NT2/D1 (cell line): ENCODE measurements around the gene LDLR.

Experiments used
- DNase-seq: peaks from one replicate; pipeline ENCODE4 v3.0.0-alpha.2; 2011; ENCODE audit warnings: low read depth, low spot score
- H3K27me3 ChIP-seq: 2 replicates; pipeline ENCODE4 v1.6.0; 2011; ENCODE audit warnings: mild to moderate bottlenecking; ENCODE audit not compliant: insufficient read length, insufficient read depth
- H3K36me3 ChIP-seq: 2 replicates; pipeline ENCODE4 v1.6.1; 2011; ENCODE audit warnings: mild to moderate bottlenecking, low read length, mixed read lengths; ENCODE audit not compliant: insufficient read depth, insufficient read length
- H3K4me1 ChIP-seq: 2 replicates; pipeline ENCODE4 v1.5.1; 2011; ENCODE audit not compliant: insufficient read depth, insufficient read length
- H3K4me3 ChIP-seq: 2 replicates; pipeline ENCODE4 v1.5.1; 2011; ENCODE audit warnings: low read depth; ENCODE audit not compliant: insufficient read length
- H3K9ac ChIP-seq: 2 replicates; pipeline ENCODE4 v1.6.0; 2011; ENCODE audit warnings: low read depth; ENCODE audit not compliant: insufficient read length
- H3K9me3 ChIP-seq: 2 replicates; pipeline ENCODE4 v1.5.1; 2011; ENCODE audit warnings: mild to moderate bottlenecking, low read length; ENCODE audit not compliant: insufficient read depth
- SUZ12 ChIP-seq: IDR thresholded peaks from 2 replicates; pipeline ENCODE4 v1.6.1; 2011; ENCODE audit not compliant: insufficient read length, insufficient read depth; ENCODE audit errors: extremely low read depth
- YY1 ChIP-seq: IDR thresholded peaks from 2 replicates; pipeline ENCODE4 v1.6.1; 2011; ENCODE audit not compliant: insufficient read length, insufficient read depth
- ZNF274 ChIP-seq: IDR thresholded peaks from 2 replicates; pipeline ENCODE4 v1.6.1; 2011; ENCODE audit warnings: mild to moderate bottlenecking, low read depth, low read length

LDLR gene

GRCh38 chr19:11164296-11164695 lies 75.0 kb downstream of the LDLR start:
- no peak overlapping the region for H3K4me3 ChIP-seq
- no peaks in the 10 kb centered on the region for H3K9me3 ChIP-seq
- H3K4me1 ChIP-seq: no peaks in the 10 kb centered on the region
- no peaks in the 10 kb centered on the region for H3K27me3 ChIP-seq
- no peak overlapping the region for H3K9ac ChIP-seq
- peaks cover 39% of the 10 kb centered on the region for H3K36me3 ChIP-seq
- TF ChIP-seq ZNF274 (no peak), SUZ12 (no peak), YY1 (no peak)
- DNase-seq: no peak

- Histone ChIP-seq H3K9me3 (no peaks in the 10 kb centered on the region), H3K4me3 (no peak overlapping the region), H3K36me3 (peaks cover 43% of the 10 kb centered on the region), H3K9ac (no peak overlapping the region), H3K27me3 (no peaks in the 10 kb centered on the region), H3K4me1 (no peaks in the 10 kb centered on the region)
- no peak for TF ChIP-seq YY1
- TF ChIP-seq SUZ12: no peak
- TF ChIP-seq ZNF274: no peak
- DNase-seq: no peak
These were observed 75.7 kb downstream of the LDLR start for GRCh38 chr19:11164879-11165406.

- no peaks in the 10 kb centered on the region for H3K4me1 ChIP-seq
- peaks cover 49% of the 10 kb centered on the region for H3K36me3 ChIP-seq
- H3K4me3 ChIP-seq: no peak overlapping the region
These were observed 76.3 kb downstream of the LDLR start for GRCh38 chr19:11165486-11166030.

GRCh38 chr19:11166281-11167142 lies 77.2 kb downstream of the LDLR start:
- no peak for DNase-seq
- H3K4me3 ChIP-seq: no peak overlapping the region
- no peaks in the 10 kb centered on the region for H3K27me3 ChIP-seq
- no peaks in the 10 kb centered on the region for H3K9me3 ChIP-seq
- H3K36me3 ChIP-seq: peaks cover 55% of the 10 kb centered on the region
- no peak overlapping the region for H3K9ac ChIP-seq
- TF ChIP-seq YY1 (no peak), SUZ12 (no peak), ZNF274 (no peak)
- no peaks in the 10 kb centered on the region for H3K4me1 ChIP-seq

More at GRCh38 chr19:11165486-11166030, 76.3 kb downstream of the LDLR start:
- H3K9me3 ChIP-seq: no peaks in the 10 kb centered on the region
- H3K9ac ChIP-seq: no peak overlapping the region
- TF ChIP-seq SUZ12: no peak
- TF ChIP-seq YY1: no peak
- no peak for TF ChIP-seq ZNF274
- DNase-seq: no peak
- H3K27me3 ChIP-seq: no peaks in the 10 kb centered on the region

GRCh38 chr19:11168568-11168967 lies 79.3 kb downstream of the LDLR start:
- Histone ChIP-seq H3K4me3 (no peak overlapping the region), H3K9me3 (no peaks in the 10 kb centered on the region), H3K9ac (no peak overlapping the region), H3K4me1 (no peaks in the 10 kb centered on the region), H3K27me3 (no peaks in the 10 kb centered on the region), H3K36me3 (peaks cover 68% of the 10 kb centered on the region)
- TF ChIP-seq YY1 (no peak), SUZ12 (no peak), ZNF274 (no peak)
- no peak for DNase-seq

- Histone ChIP-seq H3K9me3 (no peaks in the 10 kb centered on the region), H3K36me3 (peaks cover 75% of the 10 kb centered on the region)
- TF ChIP-seq SUZ12 (no peak), YY1 (no peak), ZNF274 (no peak)
These were observed 80.8 kb downstream of the LDLR start for GRCh38 chr19:11169896-11170678.

GRCh38 chr19:11171144-11171543 lies 81.9 kb downstream of the LDLR start:
- H3K27me3 ChIP-seq: no peaks in the 10 kb centered on the region
- H3K4me1 ChIP-seq: no peaks in the 10 kb centered on the region
- H3K9me3 ChIP-seq: no peaks in the 10 kb centered on the region
- H3K4me3 ChIP-seq: no peak overlapping the region
- peaks cover 74% of the 10 kb centered on the region for H3K36me3 ChIP-seq
- no peak overlapping the region for H3K9ac ChIP-seq
- no peak for DNase-seq
- TF ChIP-seq YY1 (no peak), SUZ12 (no peak), ZNF274 (no peak)

More at GRCh38 chr19:11169896-11170678, 80.8 kb downstream of the LDLR start:
- Histone ChIP-seq H3K27me3 (no peaks in the 10 kb centered on the region), H3K9ac (no peak overlapping the region), H3K4me1 (no peaks in the 10 kb centered on the region), H3K4me3 (no peak overlapping the region)
- no peak for DNase-seq
